Muscle of back (tissue), 13 donors: ENCODE results near the gene IQCH. TPM values are rescaled to one million over a fixed set of nuclear protein-coding genes. Genes with fewer than 3 reads are reported as not detected.
A peak's percentile ranks its signal among the peaks of the same experiment; 100 is the strongest.

Experiments
- DNase-seq, 3 donors: peaks; one replicate each; pipeline versions ENCODE4 v3.0.0 to v3.0.0-alpha.2; 2013
- long read RNA-seq, 9 donors: transcript quantifications; one replicate each; lab custom pipeline, GENCODE V29; 2026
- polyA plus RNA-seq, 10 donors: library from polyadenylated mRNA; unstranded; fragments of 120-200 nt; gene quantifications; one replicate each; pipeline ENCODE4 v1.2.1, GENCODE V29; 2013; ENCODE audit not compliant: insufficient read length in 10 of 10

Gene IQCH
- polyA plus RNA-seq, result 1 to 10 TPM in 7 of 10 donors, under 1 TPM in 3; 0.62 to 1.5 (median 1.1) TPM
- long read RNA-seq, donor 1, result 0 reads
- long read RNA-seq, donor 2, result 0 reads
- long read RNA-seq, donor 3, result 0 reads
- long read RNA-seq, donor 4, result 0 reads
- long read RNA-seq, donor 5, partial matches to known transcripts, result 0 of 16 reads
- long read RNA-seq, donor 5, other reads (novel, unspliced or antisense), result 16 of 16 reads
- long read RNA-seq, donor 6, result 0 reads
- long read RNA-seq, donor 7, result 0 reads
- long read RNA-seq, donor 8, result 0 reads
- long read RNA-seq, donor 9, result 0 reads

- peak; percentile 97 to 98 (median 97) for DNase-seq
Observed at GRCh38 chr15:67254238-67255175, at the start of gene IQCH, which contains the start of gene AAGAB. IQCH (plus strand) TSS chr15:67254786; CDS start chr15:67254897, 111 bp downstream. AAGAB (minus strand) TSS chr15:67254661; CDS start chr15:67254631, 30 bp downstream.

GRCh38 chr15:67207555-67208207 lies 46.9 kb upstream of the IQCH start:
- DNase-seq, result peak in 1 of 3 donors; percentile 28

GRCh38 chr15:67208396-67208795 lies 46.2 kb upstream of the IQCH start:
- no peak for DNase-seq

- no peak for DNase-seq
Observed at GRCh38 chr15:67210555-67211168, 43.9 kb upstream of the IQCH start.

- DNase-seq, result no peak
Observed at GRCh38 chr15:67212684-67213367, 41.8 kb upstream of the IQCH start.

- DNase-seq, result no peak
Observed at GRCh38 chr15:67215102-67215501, 39.5 kb upstream of the IQCH start.

- DNase-seq, result no peak
Observed at GRCh38 chr15:67216859-67217258, 37.7 kb upstream of the IQCH start.

- no peak for DNase-seq
Observed at GRCh38 chr15:67218428-67218827, 36.2 kb upstream of the IQCH start.

- no peak for DNase-seq
Observed at GRCh38 chr15:67219288-67219687, 35.3 kb upstream of the IQCH start.

GRCh38 chr15:67224889-67225288 lies 29.7 kb upstream of the IQCH start:
- no peak for DNase-seq

GRCh38 chr15:67225336-67225735 lies 29.2 kb upstream of the IQCH start:
- peak in 1 of 3 donors; percentile 41 for DNase-seq

- no peak for DNase-seq
Observed at GRCh38 chr15:67227431-67227830, 27.2 kb upstream of the IQCH start.

- DNase-seq, result no peak
Observed at GRCh38 chr15:67227846-67228245, 26.7 kb upstream of the IQCH start.

- no peak for DNase-seq
Observed at GRCh38 chr15:67228286-67228685, 26.3 kb upstream of the IQCH start.

GRCh38 chr15:67230504-67230903 lies 24.1 kb upstream of the IQCH start:
- DNase-seq, result no peak

GRCh38 chr15:67232591-67232990 lies 22.0 kb upstream of the IQCH start:
- no peak for DNase-seq

GRCh38 chr15:67240235-67241131 lies 14.1 kb upstream of the IQCH start:
- DNase-seq, result no peak

GRCh38 chr15:67241132-67241855 lies 13.3 kb upstream of the IQCH start:
- no peak for DNase-seq

GRCh38 chr15:67242708-67243111 lies 11.9 kb upstream of the IQCH start:
- DNase-seq, result peak in 2 of 3 donors; percentile 16 to 53
